Measurements from ENCODE around the gene IFNB1. TPM values are rescaled to one million over a fixed set of nuclear protein-coding genes. Genes with fewer than 3 reads are reported as not detected.
A peak's percentile ranks its signal among the peaks of the same experiment; 100 is the strongest.

IFNB1 gene
- total and polyA plus RNA-seq, 2 donors (not counting 1 experiment from before 2014, with no cell fraction given) = not detected

DNA sequence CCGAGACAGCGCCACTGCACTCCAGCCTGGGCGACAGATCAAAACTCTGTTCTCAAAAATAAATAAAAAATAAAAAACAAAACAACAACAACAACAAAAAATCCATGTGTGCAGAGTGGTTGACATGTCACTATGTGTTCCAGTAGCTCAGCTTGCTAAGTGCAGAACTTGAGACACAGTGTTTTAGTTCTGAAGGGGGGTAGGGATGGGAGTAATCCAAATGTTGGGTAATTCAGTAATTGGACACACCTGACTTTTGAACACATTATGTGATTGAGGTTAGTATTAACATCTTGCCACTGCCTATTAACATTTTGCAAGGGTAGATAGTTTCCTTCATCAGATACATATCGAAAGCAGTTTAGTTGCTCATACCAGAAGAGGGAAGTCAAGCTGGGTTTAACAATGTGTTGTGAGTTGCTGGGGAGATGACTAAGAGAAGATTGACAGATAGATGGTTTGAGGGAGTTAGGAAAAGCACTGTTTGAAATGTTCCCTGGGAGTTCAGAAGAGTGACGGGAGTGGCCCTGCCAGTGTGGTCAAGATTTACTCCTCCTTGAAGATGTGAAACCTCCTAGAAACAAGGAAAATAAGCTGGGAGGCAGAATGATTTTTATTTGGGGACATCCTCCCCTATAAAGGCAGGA is 47.2 kb downstream of the IFNB1 start:
- H4K20me1 ChIP-seq (ENCODE audit: control insufficient read depth, insufficient read depth, low read length, poor library complexity, severe bottlenecking) = no peaks in the 10 kb centered on the region
- peak overlapping the region; percentile 71 for H3K4me2 ChIP-seq (replicated peaks; ENCODE audit: low read depth, low read length, poor library complexity, severe bottlenecking)
- no peak overlapping the region for H3K4me3 Mint-ChIP-seq
- no peaks in the 10 kb centered on the region for H3K9me3 Mint-ChIP-seq (ENCODE audit: insufficient read depth)
- no peak for TF ChIP-seq EZH2 (IDR thresholded peaks at IDR 0.05; ENCODE audit: borderline replicate concordance, insufficient read depth, low read depth, low read length, poor library complexity, severe bottlenecking)
- H3K27ac Mint-ChIP-seq = no peak overlapping the region
- H3K27me3 Mint-ChIP-seq = no peaks in the 10 kb centered on the region
- H3K79me2 ChIP-seq (ENCODE audit: control insufficient read depth, insufficient read depth, low read length) = peaks cover 3% of the 10 kb centered on the region
- ChIA-PET POLR2A (no interaction called here), CTCF (interaction anchor here (0.6 to 1.4 kb wide), 5 partner anchors 47 to 978 kb away, joined by 3 to 7 read pairs (median 4); partner anchors contain the start of gene IFNB1)
- H3K27me3 ChIP-seq (replicated peaks in 1 of 4; ENCODE audit: control extremely low read depth in 1 of 4, control insufficient read depth in 3 of 4, insufficient read depth in 4 of 4, low read length in 3 of 4) = no peaks in the 10 kb centered on the region
- H3K4me1 Mint-ChIP-seq = peaks cover 6% of the 10 kb centered on the region
- 25% methylated on average over 1 of the region's 5 CpGs for WGBS (ENCODE audit: insufficient coverage)
- H2AFZ ChIP-seq (ENCODE audit: insufficient read depth, low read depth, low read length, poor library complexity, severe bottlenecking) = peak overlapping the region; percentile 86
- H3K9me3 ChIP-seq (ENCODE audit: control extremely low read depth in 1 of 3, control insufficient read depth in 2 of 3, insufficient read depth in 1 of 3, low read length in 2 of 3) = no peaks in the 10 kb centered on the region
- peaks cover 2 to 6% of the 10 kb centered on the region in 2 experiments for H3K36me3 ChIP-seq (replicated peaks in 1 of 2; ENCODE audit: control extremely low read depth in 1 of 2, control insufficient read depth in 1 of 2, extremely low read depth in 1 of 2, insufficient read depth in 2 of 2, low read length in 1 of 2)
- H3K9ac ChIP-seq (ENCODE audit: low read length) = peak overlapping the region; percentile 67
- peak overlapping the region; percentile 56 to 79 (median 64) for H3K4me3 ChIP-seq (ENCODE audit: control extremely low read depth in 1 of 5, extremely low read depth in 1 of 5, insufficient read depth in 1 of 5, low read depth in 2 of 5, low read length in 4 of 5)
- peaks cover 11 to 13% of the 10 kb centered on the region in 2 donors for H3K4me1 ChIP-seq (ENCODE audit: control insufficient read depth in 2 of 2, insufficient read depth in 2 of 2, low read length in 2 of 2)
- DNase-seq (peak; percentile 44), ATAC-seq (ENCODE audit: low read depth) (peak; percentile 45)
- peak overlapping the region; percentile 79 to 85 for H3K27ac ChIP-seq (ENCODE audit: low read length in 2 of 2)
- intact Hi-C loops (cut with micrococcal nuclease) = loop anchor here (5.0 to 10.0 kb wide), 3 partner anchors 64 to 408 kb away; partner anchors contain the start of genes FOCAD and MLLT3

DNA sequence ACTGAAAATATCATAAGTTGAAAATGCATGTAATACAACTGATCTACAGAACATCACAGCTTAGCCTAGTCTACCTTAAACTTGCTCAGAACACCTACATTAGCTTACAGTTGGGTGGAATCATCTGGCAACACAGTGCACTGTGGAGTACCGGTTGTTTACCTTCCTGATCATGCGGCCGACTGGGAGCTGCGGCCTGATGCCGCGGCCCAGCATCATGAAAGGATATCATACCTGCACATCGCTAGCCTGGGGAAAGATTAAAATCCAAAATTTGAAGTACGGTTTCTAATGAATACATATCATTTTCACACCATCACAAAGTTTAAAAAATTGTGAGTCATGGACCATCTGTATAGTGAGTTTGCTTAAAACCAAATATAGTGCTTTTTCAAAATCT is 48.1 kb downstream of the IFNB1 start:
- no peak overlapping the region for H3K27ac ChIP-seq (ENCODE audit: low read length in 2 of 2)
- H3K27me3 Mint-ChIP-seq = no peaks in the 10 kb centered on the region
- H3K36me3 ChIP-seq (replicated peaks in 1 of 2; ENCODE audit: control extremely low read depth in 1 of 2, control insufficient read depth in 1 of 2, extremely low read depth in 1 of 2, insufficient read depth in 2 of 2, low read length in 1 of 2) = peaks cover 2 to 6% of the 10 kb centered on the region in 2 experiments
- H3K27me3 ChIP-seq (replicated peaks in 1 of 4; ENCODE audit: control extremely low read depth in 1 of 4, control insufficient read depth in 3 of 4, insufficient read depth in 4 of 4, low read length in 3 of 4) = no peaks in the 10 kb centered on the region
- no peaks in the 10 kb centered on the region for H4K20me1 ChIP-seq (ENCODE audit: control insufficient read depth, insufficient read depth, low read length, poor library complexity, severe bottlenecking)
- H3K9ac ChIP-seq (ENCODE audit: low read length) = no peak overlapping the region
- POLR2A ChIA-PET = no interaction called here
- no peak overlapping the region for H3K4me3 ChIP-seq (ENCODE audit: control extremely low read depth in 1 of 5, extremely low read depth in 1 of 5, insufficient read depth in 1 of 5, low read depth in 2 of 5, low read length in 4 of 5)
- CTCF ChIA-PET = interaction anchor here (1.4 kb wide), 1 partner anchor 81 kb away, joined by 5 read pairs; no protein-coding TSS in a partner anchor
- H3K27ac Mint-ChIP-seq = no peak overlapping the region
- 100% methylated on average over 2 of the region's 8 CpGs for WGBS (ENCODE audit: insufficient coverage)
- ATAC-seq (ENCODE audit: low read depth) (no peak), DNase-seq (no peak)
- H3K4me1 ChIP-seq (ENCODE audit: control insufficient read depth in 2 of 2, insufficient read depth in 2 of 2, low read length in 2 of 2) = peaks cover 11 to 13% of the 10 kb centered on the region in 2 donors
- intact Hi-C loops (cut with micrococcal nuclease) = loop anchor here (5.0 to 10.0 kb wide), 3 partner anchors 65 to 407 kb away; partner anchors contain the start of genes FOCAD and MLLT3
- TF ChIP-seq CTCF (IDR thresholded peaks at IDR 0.05) = no peak
- TF ChIP-seq EZH2 (IDR thresholded peaks at IDR 0.05; ENCODE audit: borderline replicate concordance, insufficient read depth, low read depth, low read length, poor library complexity, severe bottlenecking) = no peak
- H3K9me3 ChIP-seq (ENCODE audit: control extremely low read depth in 1 of 3, control insufficient read depth in 2 of 3, insufficient read depth in 1 of 3, low read length in 2 of 3) = no peaks in the 10 kb centered on the region
- no peak overlapping the region for H3K4me3 Mint-ChIP-seq
- H3K4me1 Mint-ChIP-seq = peaks cover 8% of the 10 kb centered on the region
- H3K9me3 Mint-ChIP-seq (ENCODE audit: insufficient read depth) = no peaks in the 10 kb centered on the region
- no peak overlapping the region for H3K4me2 ChIP-seq (replicated peaks; ENCODE audit: low read depth, low read length, poor library complexity, severe bottlenecking)
- H2AFZ ChIP-seq (ENCODE audit: insufficient read depth, low read depth, low read length, poor library complexity, severe bottlenecking) = no peak overlapping the region
- H3K79me2 ChIP-seq (ENCODE audit: control insufficient read depth, insufficient read depth, low read length) = peaks cover 5% of the 10 kb centered on the region
